ENCODE measurements around the gene TACSTD2. TPM values are rescaled to one million over a fixed set of nuclear protein-coding genes. Genes with fewer than 3 reads are reported as not detected.

TACSTD2 gene
- total RNA-seq, 1 experiment from 2014 or later: 1.2 TPM

GRCh38 chr1:58596631-58597052 lies 19.6 kb upstream of the TACSTD2 start:
- DNase-seq: no peak
- Histone ChIP-seq H3K18ac (ENCODE audit: insufficient read length, low read depth, low read length) (no peak overlapping the region), H4K5ac (ENCODE audit: insufficient read length, low read depth, low read length) (no peak overlapping the region), H3T11ph (ENCODE audit: low read length) (no peak overlapping the region), H4K91ac (ENCODE audit: insufficient read length, low read depth, low read length) (no peak overlapping the region), H3K79me1 (ENCODE audit: insufficient read depth, low read depth, low read length, poor library complexity, severe bottlenecking) (no peaks in the 10 kb centered on the region), H2AK5ac (ENCODE audit: insufficient read length, low read length) (no peak overlapping the region), H3K4me1 (ENCODE audit: insufficient read depth, low read length) (no peaks in the 10 kb centered on the region), H2BK5ac (ENCODE audit: insufficient read length, low read length) (no peak overlapping the region), H4K20me1 (ENCODE audit: control insufficient read depth, insufficient read depth, insufficient read length) (no peaks in the 10 kb centered on the region), H3K79me2 (ENCODE audit: insufficient read depth, low read length) (no peaks in the 10 kb centered on the region), H2BK15ac (ENCODE audit: low read depth, low read length) (no peak overlapping the region), H3K56ac (ENCODE audit: insufficient read length, low read depth, low read length) (no peak overlapping the region), H3K9ac (ENCODE audit: extremely low read depth, insufficient read length, low read length) (no peak overlapping the region), H4K8ac (replicated peaks; ENCODE audit: insufficient read length, low read depth, low read length) (no peak overlapping the region), H2AFZ (ENCODE audit: low read length) (no peak overlapping the region), H3K23ac (ENCODE audit: insufficient read length, low read depth, low read length) (no peak overlapping the region), H2BK120ac (ENCODE audit: low read depth, low read length, poor library complexity, severe bottlenecking) (no peak overlapping the region), H3K4me2 (ENCODE audit: insufficient read depth, insufficient read length, low read length) (no peak overlapping the region), H3K14ac (ENCODE audit: insufficient read depth, low read length) (no peak overlapping the region), H2BK20ac (ENCODE audit: low read depth, low read length, poor library complexity, severe bottlenecking) (no peak overlapping the region), H3K9me3 (ENCODE audit: control insufficient read depth, low read depth, low read length) (no peaks in the 10 kb centered on the region), H3K23me2 (ENCODE audit: insufficient read length, low read depth, low read length, poor library complexity, severe bottlenecking) (no peaks in the 10 kb centered on the region), H3K27ac (ENCODE audit: insufficient read length, low read depth, low read length) (no peak overlapping the region), H3K4ac (ENCODE audit: low read depth, low read length) (no peak overlapping the region), H3K27me3 (ENCODE audit: insufficient read depth, low read length) (no peaks in the 10 kb centered on the region), H2BK12ac (ENCODE audit: insufficient read length, low read depth, low read length) (no peak overlapping the region)
- WGBS (ENCODE audit: extremely low coverage, insufficient read length, low lambda C conversion rate): no CpG with 5 or more reads among the region's 4 CpGs
- H3K27ac Mint-ChIP-seq: no peak overlapping the region
- peaks cover 0 to 8% of the 10 kb centered on the region in 2 experiments; a peak in 2 of 5 replicates for H3K9me3 Mint-ChIP-seq
- H3K4me1 Mint-ChIP-seq: peaks cover 15 to 16% of the 10 kb centered on the region in 2 experiments
- H3K36me3 Mint-ChIP-seq (ENCODE audit: insufficient read depth in 1 of 3, low read depth in 3 of 3): peaks cover 0 to 10% (median 0%) of the 10 kb centered on the region in 3 experiments; a peak in 2 of 7 replicates
- H3K27me3 Mint-ChIP-seq (ENCODE audit: low read depth): peaks cover 1% of the 10 kb centered on the region
- TF ChIP-seq CTCF (conservative IDR thresholded peaks at IDR 0.05): no peak
- H3K4me3 Mint-ChIP-seq: no peak overlapping the region
